Measurements from ENCODE around the gene CACNG6. TPM values are rescaled to one million over a fixed set of nuclear protein-coding genes. Genes with fewer than 3 reads are reported as not detected.

CACNG6 gene
- polyA plus RNA-seq, 6 donors from 2014 or later, result not detected

DNA sequence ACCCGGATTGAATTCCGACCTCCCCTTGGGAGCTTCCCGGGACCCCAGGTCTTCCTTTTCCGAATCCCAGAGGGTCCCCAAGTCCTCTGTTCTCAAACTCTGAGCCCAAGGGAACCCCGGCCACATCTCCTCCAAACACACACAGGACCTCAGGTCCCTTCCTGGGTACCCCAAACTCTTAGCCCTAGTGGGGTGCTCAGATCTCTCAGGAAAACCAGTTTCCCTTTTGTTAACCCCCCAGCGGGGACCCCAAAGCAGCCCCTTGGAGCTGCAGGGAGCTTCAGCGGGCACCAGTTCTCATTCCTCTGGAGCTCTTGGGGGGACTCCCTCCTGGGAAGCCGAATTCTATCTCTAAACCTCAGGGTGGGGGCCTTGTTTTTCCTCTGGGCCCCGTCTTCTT is 774 bp downstream of the CACNG6 start:
- Mint-ChIP-seq H3K4me3 (peak overlapping the region in 7 of 8 donors; percentile 31 to 87 (median 74)), H3K4me1 (peaks cover 5 to 7% (median 5%) of the 10 kb centered on the region in 3 donors), H3K27me3 (peaks cover 48 to 58% (median 52%) of the 10 kb centered on the region in 3 donors), H3K9me3 (peaks cover 0 to 4% (median 0%) of the 10 kb centered on the region in 7 donors), H3K27ac (peak overlapping the region in 2 of 6 donors; percentile 32 to 59), H3K36me3 (peaks cover 0 to 17% of the 10 kb centered on the region in 2 donors)
- DNase-seq (no peak), ATAC-seq (ENCODE audit: low read depth in 2 of 2) (no peak)

DNA sequence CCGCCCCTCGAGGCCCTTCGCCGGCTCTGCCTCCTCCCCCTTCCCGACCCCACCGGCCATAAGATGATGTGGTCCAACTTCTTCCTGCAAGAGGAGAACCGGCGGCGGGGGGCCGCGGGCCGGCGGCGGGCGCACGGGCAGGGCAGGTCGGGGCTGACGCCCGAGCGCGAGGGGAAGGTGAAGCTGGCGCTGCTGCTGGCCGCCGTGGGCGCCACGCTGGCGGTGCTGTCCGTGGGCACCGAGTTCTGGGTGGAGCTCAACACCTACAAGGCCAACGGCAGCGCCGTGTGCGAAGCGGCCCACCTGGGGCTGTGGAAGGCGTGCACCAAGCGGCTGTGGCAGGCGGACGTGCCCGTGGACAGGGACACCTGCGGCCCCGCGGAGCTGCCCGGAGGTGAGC is 1.4 kb downstream of the CACNG6 start:
- Mint-ChIP-seq H3K36me3 (peaks cover 0 to 17% of the 10 kb centered on the region in 2 donors), H3K27me3 (peaks cover 48 to 58% (median 58%) of the 10 kb centered on the region in 3 donors)
- no peak for ATAC-seq (ENCODE audit: low read depth in 2 of 2)

DNA sequence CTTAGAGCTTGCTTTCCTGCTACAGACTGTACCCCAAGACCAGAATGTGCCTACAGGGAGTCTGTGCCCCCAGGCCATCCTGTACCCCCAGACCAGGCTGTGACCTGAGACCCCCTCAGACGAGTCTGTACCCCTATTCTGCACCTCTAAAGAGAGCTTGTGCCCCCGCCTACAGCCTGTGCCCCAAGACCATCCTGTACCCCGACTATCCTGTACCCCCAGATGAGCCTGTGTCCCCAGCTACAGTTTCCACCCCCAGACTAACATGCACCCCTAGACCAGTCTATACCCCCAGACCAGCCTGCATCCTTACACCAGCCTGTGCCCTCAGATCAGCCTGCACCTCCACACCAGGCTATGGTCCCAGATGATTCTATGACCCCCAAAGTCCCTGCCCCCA is 2.0 kb downstream of the CACNG6 start:
- no peak for ATAC-seq (ENCODE audit: low read depth in 2 of 2)
- Mint-ChIP-seq H3K4me1 (peaks cover 5 to 7% (median 5%) of the 10 kb centered on the region in 3 donors), H3K27ac (no peak overlapping the region), H3K4me3 (peak overlapping the region in 2 of 8 donors; percentile 39 to 64), H3K27me3 (peaks cover 48 to 58% (median 58%) of the 10 kb centered on the region in 3 donors), H3K36me3 (peaks cover 0 to 17% of the 10 kb centered on the region in 2 donors), H3K9me3 (peaks cover 0 to 4% (median 0%) of the 10 kb centered on the region in 7 donors)
- no peak for DNase-seq

More for the DNA sequence above, 1.4 kb downstream of the CACNG6 start:
- Mint-ChIP-seq H3K27ac (no peak overlapping the region), H3K4me1 (peaks cover 5 to 7% (median 5%) of the 10 kb centered on the region in 3 donors), H3K4me3 (no peak overlapping the region), H3K9me3 (peaks cover 0 to 4% (median 0%) of the 10 kb centered on the region in 7 donors)
- no peak for DNase-seq

DNA sequence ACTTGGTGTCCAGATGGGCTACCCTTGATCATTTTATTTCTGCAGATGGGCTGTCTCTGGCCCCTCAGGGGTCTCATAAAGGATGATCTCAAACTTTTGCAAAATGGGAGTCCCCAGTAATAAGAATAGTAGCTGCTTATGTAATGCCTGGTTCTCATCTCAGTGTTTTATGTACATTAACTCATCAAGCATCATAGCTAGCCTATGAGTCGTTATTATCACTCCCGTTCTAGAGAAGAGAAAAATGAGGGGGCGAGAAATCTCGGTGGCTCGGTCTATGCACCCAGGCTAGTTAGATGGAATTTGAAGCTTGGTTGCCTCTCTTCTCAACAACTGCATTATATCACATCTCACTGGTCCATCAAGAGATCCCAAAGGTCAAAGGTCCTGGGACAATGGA is 3.4 kb downstream of the CACNG6 start:
- DNase-seq (no peak), ATAC-seq (ENCODE audit: low read depth in 2 of 2) (no peak)
- peaks cover 0 to 7% of the 10 kb centered on the region in 2 donors for H3K36me3 Mint-ChIP-seq
- H3K9me3 Mint-ChIP-seq, result peaks cover 0 to 2% (median 0%) of the 10 kb centered on the region in 7 donors
- no peak overlapping the region for H3K27ac Mint-ChIP-seq
- peaks cover 5 to 7% (median 5%) of the 10 kb centered on the region in 3 donors for H3K4me1 Mint-ChIP-seq
- H3K4me3 Mint-ChIP-seq, result peak overlapping the region in 1 of 8 donors; percentile 38
- H3K27me3 Mint-ChIP-seq, result peaks cover 53 to 58% (median 54%) of the 10 kb centered on the region in 3 donors

DNA sequence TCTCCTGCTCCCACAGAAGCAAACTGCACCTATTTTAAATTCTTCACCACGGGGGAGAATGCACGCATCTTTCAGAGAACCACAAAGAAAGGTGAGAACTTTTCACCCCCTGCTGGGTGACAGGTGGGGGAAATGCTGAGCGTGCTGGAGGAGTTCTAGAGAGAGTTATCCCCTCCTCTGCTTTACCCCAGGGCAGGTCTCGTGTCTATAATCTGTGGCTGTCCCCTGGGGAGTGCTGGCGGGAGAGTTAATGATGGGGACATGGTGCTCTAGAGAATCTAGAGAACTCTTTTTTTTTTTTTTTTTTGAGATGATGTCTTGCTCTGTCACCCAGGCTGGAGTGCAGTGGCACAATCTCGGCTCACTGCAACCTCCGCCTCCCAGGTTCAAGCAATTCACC is 6.8 kb downstream of the CACNG6 start:
- ATAC-seq (ENCODE audit: low read depth in 2 of 2) (no peak), DNase-seq (no peak)
- H3K36me3 Mint-ChIP-seq, result peaks cover 0 to 7% of the 10 kb centered on the region in 2 donors
- no peaks in the 10 kb centered on the region for H3K4me1 Mint-ChIP-seq
- H3K9me3 Mint-ChIP-seq, result peaks cover 0 to 2% (median 0%) of the 10 kb centered on the region in 7 donors
- peaks cover 67 to 72% (median 70%) of the 10 kb centered on the region in 3 donors for H3K27me3 Mint-ChIP-seq
- H3K27ac Mint-ChIP-seq, result no peak overlapping the region
- no peak overlapping the region for H3K4me3 Mint-ChIP-seq

DNA sequence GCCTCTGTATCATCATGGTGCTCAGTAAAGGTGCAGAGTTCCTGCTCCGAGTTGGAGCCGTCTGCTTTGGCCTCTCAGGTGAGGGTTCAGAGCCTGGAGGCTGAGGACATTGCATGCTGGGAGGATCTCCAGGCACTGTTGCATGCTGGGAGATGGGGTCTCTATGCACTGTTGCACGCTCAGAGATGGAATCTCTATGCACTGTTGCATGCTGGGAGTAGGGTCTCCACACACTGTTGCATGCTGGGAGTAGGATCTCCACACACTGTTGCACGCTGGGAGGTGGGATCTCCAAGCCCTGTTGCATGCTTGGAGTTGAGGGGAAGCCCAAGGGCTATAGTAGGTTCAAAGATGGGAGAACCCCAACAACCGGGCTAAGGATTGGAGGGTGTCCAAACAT is 8.3 kb downstream of the CACNG6 start:
- Mint-ChIP-seq H3K4me3 (no peak overlapping the region), H3K27me3 (peaks cover 55 to 58% (median 56%) of the 10 kb centered on the region in 3 donors), H3K4me1 (no peaks in the 10 kb centered on the region), H3K27ac (peak overlapping the region in 1 of 6 donors; percentile 8), H3K36me3 (no peaks in the 10 kb centered on the region), H3K9me3 (peaks cover 0 to 2% (median 0%) of the 10 kb centered on the region in 7 donors)
- DNase-seq (no peak), ATAC-seq (ENCODE audit: low read depth in 2 of 2) (no peak)

DNA sequence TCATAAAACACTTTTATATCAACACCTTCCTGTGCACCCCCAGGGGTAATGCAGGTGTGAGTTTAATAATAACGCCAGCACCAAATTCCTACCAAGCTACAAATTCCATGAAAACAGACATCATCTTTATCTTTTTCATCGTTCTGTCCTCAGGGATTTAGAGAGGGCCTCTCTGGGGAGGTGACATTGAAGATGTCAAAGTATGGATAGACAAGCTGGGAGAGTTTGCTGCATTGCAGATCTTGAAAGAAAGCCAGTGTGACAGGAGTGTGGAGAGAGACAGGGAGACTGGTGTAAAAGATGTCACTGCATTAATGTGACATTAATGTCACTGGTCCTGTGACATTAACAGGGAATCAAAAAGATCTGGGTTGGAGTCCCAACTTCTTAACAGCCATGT is 10.1 kb downstream of the CACNG6 start:
- no peak for ATAC-seq (ENCODE audit: low read depth in 2 of 2)
- DNase-seq, result no peak
- Mint-ChIP-seq H3K4me3 (no peak overlapping the region), H3K27me3 (peaks cover 37 to 44% (median 40%) of the 10 kb centered on the region in 3 donors), H3K9me3 (no peaks in the 10 kb centered on the region), H3K4me1 (no peaks in the 10 kb centered on the region), H3K27ac (no peak overlapping the region), H3K36me3 (no peaks in the 10 kb centered on the region)

DNA sequence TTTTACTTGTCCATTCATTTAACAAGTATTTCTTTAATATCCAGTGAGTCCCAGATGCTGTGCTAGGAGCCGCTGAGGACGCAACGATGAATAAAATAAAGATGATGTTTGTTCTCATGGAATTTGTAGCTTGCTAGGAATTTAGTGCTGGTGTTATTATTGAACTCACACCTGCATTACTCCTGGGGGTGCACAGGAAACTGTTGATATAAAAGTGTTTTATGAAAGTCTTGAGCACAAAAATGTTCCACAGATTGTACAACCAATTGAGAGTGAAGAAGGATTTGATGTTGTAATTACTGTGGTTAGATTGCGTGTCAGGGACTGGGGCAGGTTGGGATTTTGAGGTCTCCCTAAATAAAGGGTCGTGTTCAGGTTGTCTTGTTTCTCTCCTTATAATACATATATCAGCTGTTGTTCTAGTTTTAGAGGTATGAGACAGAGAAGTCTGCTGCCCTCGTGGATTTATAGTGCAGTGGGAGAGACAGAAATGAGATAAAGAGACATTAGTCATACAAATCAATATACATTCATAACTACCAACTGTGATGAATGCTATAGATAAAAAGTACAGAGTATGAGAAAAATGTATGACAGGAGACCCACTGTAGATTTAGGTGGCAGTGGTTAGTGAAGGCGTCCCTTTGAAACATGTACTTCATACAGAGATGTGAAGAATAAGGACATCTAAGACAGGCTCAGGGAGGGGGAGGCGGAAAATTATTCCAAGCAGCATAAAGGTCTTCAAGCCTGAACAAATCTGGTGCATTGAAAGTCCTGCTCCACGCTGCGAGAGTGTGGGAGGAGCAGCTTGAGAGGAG is 11.3 kb downstream of the CACNG6 start:
- no peak overlapping the region for H3K4me3 Mint-ChIP-seq
- no peak for DNase-seq
- no peaks in the 10 kb centered on the region for H3K9me3 Mint-ChIP-seq
- ATAC-seq (ENCODE audit: low read depth in 2 of 2), result no peak
- no peak overlapping the region for H3K27ac Mint-ChIP-seq
- H3K36me3 Mint-ChIP-seq, result no peaks in the 10 kb centered on the region
- peaks cover 31 to 56% (median 48%) of the 10 kb centered on the region in 3 donors for H3K27me3 Mint-ChIP-seq
- H3K4me1 Mint-ChIP-seq, result no peaks in the 10 kb centered on the region

DNA sequence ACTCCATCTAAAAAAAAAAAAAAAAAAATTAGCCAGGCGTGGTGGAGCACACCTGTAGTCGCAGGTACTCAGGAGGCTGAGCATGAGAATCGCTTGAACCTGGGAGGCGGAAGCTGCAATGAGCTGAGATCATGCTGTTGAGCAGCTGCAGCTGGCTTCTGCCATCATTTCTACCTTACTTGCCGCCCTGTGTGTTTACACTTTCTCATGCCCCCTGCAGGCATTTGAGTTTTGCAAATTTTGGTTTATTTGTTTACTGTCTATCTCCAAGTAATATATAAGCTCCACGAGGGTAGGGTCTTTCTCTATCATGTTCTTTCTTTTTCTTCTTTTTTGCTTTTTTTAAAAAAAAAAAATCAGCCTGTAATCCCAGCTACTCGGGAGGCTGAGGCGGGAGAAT is 18.0 kb downstream of the CACNG6 start:
- H3K27ac Mint-ChIP-seq, result no peak overlapping the region
- H3K9me3 Mint-ChIP-seq, result peaks cover 0 to 6% (median 0%) of the 10 kb centered on the region in 7 donors
- ATAC-seq (ENCODE audit: low read depth in 2 of 2) (no peak), DNase-seq (no peak)
- H3K27me3 Mint-ChIP-seq, result peaks cover 24 to 54% (median 50%) of the 10 kb centered on the region in 3 donors
- no peak overlapping the region for H3K4me3 Mint-ChIP-seq
- peaks cover 0 to 4% (median 0%) of the 10 kb centered on the region in 3 donors for H3K4me1 Mint-ChIP-seq
- no peaks in the 10 kb centered on the region for H3K36me3 Mint-ChIP-seq

DNA sequence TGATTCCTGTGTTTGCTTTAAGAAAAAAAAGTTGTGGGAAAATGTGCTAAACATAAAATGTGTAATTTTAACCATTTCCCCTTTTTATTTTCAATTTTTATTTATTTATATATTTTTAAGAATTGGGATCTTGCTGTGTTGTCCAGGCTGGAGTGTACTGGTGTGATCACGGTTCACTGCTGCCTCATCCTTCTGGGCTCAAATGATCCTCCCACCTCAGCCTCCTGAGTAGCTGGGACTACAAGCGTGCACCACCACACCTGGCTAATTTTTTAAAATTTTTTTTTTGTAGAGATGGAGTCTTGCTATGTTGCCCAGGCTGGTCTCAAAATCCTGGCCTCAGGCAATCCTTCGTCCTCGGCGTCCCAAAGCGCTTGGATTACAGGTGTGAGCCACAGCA is 19.0 kb downstream of the CACNG6 start:
- peaks cover 0 to 7% of the 10 kb centered on the region in 2 donors for H3K36me3 Mint-ChIP-seq
- ATAC-seq (ENCODE audit: low read depth in 2 of 2) (no peak), DNase-seq (no peak)
- H3K9me3 Mint-ChIP-seq, result peaks cover 0 to 8% (median 3%) of the 10 kb centered on the region in 7 donors
- peaks cover 2 to 12% (median 6%) of the 10 kb centered on the region in 3 donors for H3K4me1 Mint-ChIP-seq
- H3K4me3 Mint-ChIP-seq, result no peak overlapping the region
- peaks cover 24 to 56% (median 50%) of the 10 kb centered on the region in 3 donors for H3K27me3 Mint-ChIP-seq
- H3K27ac Mint-ChIP-seq, result no peak overlapping the region

DNA sequence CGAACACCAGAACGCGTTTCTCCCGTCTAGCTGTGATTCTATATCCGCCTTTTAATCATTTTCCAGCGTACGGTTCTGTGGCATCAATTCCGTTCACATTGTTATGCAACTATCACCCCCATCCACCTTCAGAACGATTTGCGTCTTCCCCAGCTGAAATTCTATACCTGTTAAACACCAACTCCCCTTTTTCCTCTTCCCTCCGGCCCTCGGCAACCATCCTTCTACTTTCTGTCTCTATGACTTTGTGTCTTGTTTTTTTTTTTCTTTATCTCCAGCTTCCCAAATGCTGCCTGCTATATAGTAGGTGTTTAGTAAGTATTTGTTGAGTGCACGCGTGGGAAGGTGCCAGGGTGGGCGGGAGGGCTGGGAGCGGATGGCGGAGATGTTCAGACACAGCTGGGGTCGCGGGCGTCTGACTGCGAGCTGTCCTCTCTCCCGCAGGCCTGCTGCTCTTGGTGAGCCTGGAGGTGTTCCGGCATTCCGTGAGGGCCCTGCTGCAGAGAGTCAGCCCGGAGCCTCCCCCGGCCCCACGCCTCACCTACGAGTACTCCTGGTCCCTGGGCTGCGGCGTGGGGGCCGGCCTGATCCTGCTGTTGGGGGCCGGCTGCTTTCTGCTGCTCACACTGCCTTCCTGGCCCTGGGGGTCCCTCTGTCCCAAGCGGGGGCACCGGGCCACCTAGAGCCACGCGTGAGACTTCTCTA is 20.2 kb downstream of the CACNG6 start:
- Mint-ChIP-seq H3K4me3 (peak overlapping the region in 1 of 8 donors; percentile 48), H3K9me3 (peaks cover 0 to 13% (median 5%) of the 10 kb centered on the region in 7 donors), H3K36me3 (peaks cover 0 to 13% of the 10 kb centered on the region in 2 donors), H3K27ac (no peak overlapping the region), H3K4me1 (peaks cover 2 to 16% (median 6%) of the 10 kb centered on the region in 3 donors), H3K27me3 (peaks cover 27 to 55% (median 50%) of the 10 kb centered on the region in 3 donors)
- DNase-seq (no peak), ATAC-seq (ENCODE audit: low read depth in 2 of 2) (no peak)

DNA sequence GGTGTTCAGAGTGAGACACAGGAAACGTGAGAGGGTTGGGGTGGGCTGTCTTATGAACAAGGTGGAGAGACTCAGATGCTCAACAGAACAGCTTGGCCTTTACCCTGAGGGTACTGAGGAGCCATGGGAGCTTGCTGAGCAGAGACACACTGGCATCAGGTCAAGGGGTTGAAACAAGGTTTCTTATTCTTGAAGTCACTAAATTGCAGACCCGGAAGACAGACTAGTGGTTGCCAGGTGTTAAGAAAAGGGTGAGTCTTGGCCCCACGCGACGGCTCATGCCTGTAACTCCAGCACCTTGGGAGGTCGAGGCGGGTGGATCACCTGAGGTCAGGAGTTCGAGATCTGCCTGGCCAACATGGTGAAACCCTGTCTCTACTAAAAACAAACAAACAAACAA is 22.4 kb downstream of the CACNG6 start:
- Mint-ChIP-seq H3K27me3 (peaks cover 35 to 49% (median 45%) of the 10 kb centered on the region in 3 donors), H3K27ac (peak overlapping the region in 1 of 6 donors; percentile 21), H3K4me1 (peaks cover 2 to 16% (median 6%) of the 10 kb centered on the region in 3 donors), H3K4me3 (no peak overlapping the region), H3K9me3 (peaks cover 0 to 13% (median 3%) of the 10 kb centered on the region in 7 donors), H3K36me3 (peaks cover 0 to 13% of the 10 kb centered on the region in 2 donors)
- DNase-seq (no peak), ATAC-seq (ENCODE audit: low read depth in 2 of 2) (no peak)

DNA sequence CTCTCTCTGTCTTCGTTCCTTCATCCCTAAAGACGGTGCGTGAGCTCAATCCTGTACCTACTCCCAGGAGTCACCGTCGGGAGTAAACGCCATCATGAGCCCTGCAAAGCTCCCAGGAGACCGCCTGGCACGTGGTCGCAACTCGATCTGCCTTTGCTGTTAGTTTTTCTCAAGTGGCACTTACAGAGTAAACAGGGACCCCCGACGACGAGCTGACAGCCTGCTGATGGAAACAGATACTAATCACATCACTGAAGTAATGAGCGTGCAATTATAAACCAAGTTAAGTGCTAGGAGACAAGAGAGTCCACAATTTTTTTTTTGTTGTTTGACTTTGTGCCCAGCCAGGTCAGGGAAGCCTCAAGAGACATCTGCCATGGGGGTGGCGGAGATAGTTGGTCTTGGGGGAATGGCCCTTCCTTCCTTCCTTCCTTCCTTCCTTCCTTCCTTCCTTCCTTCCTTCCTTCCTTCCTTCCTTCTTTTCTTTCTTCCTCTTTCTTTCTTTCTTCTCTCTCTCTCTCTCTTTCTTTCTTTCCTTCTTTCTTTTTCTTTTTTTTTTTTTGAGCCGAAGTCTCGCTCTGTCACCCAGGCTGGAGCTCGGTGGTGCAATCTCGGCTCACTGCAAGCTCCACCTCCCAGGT is 23.6 kb downstream of the CACNG6 start:
- no peak for DNase-seq
- Mint-ChIP-seq H3K36me3 (peaks cover 0 to 13% of the 10 kb centered on the region in 2 donors), H3K9me3 (peaks cover 0 to 13% (median 3%) of the 10 kb centered on the region in 7 donors), H3K4me1 (peaks cover 2 to 16% (median 6%) of the 10 kb centered on the region in 3 donors), H3K27ac (peak overlapping the region in 3 of 6 donors; percentile 11 to 92 (median 75)), H3K4me3 (no peak overlapping the region), H3K27me3 (peaks cover 37 to 54% (median 44%) of the 10 kb centered on the region in 3 donors)
- ATAC-seq (ENCODE audit: low read depth in 2 of 2), result no peak
